ENCODE results near the gene MAB21L3.

DNA sequence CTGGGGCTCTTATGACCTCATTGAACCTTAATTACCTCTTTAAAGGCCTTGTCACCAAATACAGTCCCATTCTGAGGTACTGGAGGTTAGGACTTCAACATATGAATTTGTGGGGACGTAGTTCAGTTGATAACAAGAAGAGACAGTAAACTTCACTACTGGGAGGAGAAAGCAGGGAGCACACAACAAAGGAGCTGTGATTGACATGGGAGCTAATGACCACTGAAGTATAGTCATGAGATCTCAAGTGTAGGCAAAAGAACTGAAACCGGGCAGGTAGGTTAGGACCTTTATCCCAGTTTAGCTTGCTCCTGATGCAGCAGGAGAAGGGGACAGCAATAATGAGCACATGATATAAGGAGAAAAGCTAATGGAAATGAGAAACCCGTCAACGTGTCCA is 11.8 kb upstream of the MAB21L3 start:
- TF ChIP-seq ZBTB7A (IDR thresholded peaks at IDR 0.05; ENCODE audit: low read depth) (no peak), EP300 (IDR thresholded peaks at IDR 0.05; ENCODE audit: borderline replicate concordance) (no peak), MAX (IDR thresholded peaks at IDR 0.05) (no peak), CREB1 (IDR thresholded peaks at IDR 0.05; ENCODE audit: low read depth) (no peak), CEBPB (IDR thresholded peaks at IDR 0.05) (no peak), RAD21 (IDR thresholded peaks at IDR 0.05; ENCODE audit: low read depth) (no peak), FOXM1 (IDR thresholded peaks at IDR 0.05; ENCODE audit: borderline replicate concordance, low read depth) (no peak), NFIC (IDR thresholded peaks at IDR 0.05) (no peak)
- TF ChIP-seq, protein P1, sequence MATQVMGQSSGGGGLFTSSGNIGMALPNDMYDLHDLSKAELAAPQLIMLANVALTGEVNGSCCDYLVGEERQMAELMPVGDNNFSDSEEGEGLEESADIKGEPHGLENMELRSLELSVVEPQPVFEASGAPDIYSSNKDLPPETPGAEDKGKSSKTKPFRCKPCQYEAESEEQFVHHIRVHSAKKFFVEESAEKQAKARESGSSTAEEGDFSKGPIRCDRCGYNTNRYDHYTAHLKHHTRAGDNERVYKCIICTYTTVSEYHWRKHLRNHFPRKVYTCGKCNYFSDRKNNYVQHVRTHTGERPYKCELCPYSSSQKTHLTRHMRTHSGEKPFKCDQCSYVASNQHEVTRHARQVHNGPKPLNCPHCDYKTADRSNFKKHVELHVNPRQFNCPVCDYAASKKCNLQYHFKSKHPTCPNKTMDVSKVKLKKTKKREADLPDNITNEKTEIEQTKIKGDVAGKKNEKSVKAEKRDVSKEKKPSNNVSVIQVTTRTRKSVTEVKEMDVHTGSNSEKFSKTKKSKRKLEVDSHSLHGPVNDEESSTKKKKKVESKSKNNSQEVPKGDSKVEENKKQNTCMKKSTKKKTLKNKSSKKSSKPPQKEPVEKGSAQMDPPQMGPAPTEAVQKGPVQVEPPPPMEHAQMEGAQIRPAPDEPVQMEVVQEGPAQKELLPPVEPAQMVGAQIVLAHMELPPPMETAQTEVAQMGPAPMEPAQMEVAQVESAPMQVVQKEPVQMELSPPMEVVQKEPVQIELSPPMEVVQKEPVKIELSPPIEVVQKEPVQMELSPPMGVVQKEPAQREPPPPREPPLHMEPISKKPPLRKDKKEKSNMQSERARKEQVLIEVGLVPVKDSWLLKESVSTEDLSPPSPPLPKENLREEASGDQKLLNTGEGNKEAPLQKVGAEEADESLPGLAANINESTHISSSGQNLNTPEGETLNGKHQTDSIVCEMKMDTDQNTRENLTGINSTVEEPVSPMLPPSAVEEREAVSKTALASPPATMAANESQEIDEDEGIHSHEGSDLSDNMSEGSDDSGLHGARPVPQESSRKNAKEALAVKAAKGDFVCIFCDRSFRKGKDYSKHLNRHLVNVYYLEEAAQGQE (IDR thresholded peaks at IDR 0.05; ENCODE audit: low read depth): no peak

Data from Ishikawa (cell line).